Breast epithelium (tissue), 3 donors: ENCODE measurements around the gene TPD52L1.

Experiments
- CTCF ChIP-seq, 3 donors: fragments of 450-650 bp; IDR thresholded peaks; one replicate each; pipeline ENCODE4 v1.5.1; 2016 to 2017; ENCODE audit warnings: antibody characterized with exemption in 3 of 3, mild to moderate bottlenecking in 3 of 3, moderate library complexity in 3 of 3
- POLR2A ChIP-seq: fragments of 450-650 bp; IDR thresholded peaks from one replicate; pipeline ENCODE4 v1.6.1; 2016; ENCODE audit warnings: antibody characterized with exemption, mild to moderate bottlenecking, moderate library complexity

- no peak for TF ChIP-seq CTCF (IDR thresholded peaks at IDR 0.05)
- no peak for TF ChIP-seq POLR2A
Observed at GRCh38 chr6:125250511-125250910, 96.9 kb downstream of the TPD52L1 start.
